ENCODE measurements around the gene ZNHIT1.
"Not testable (repeated sequence)": the region's sequence is repeated elsewhere in the genome, so short reads cannot be mapped to it uniquely, and the experiment has no call there.

ZNHIT1 gene

GRCh38 chr7:101195884-101196283, 22.1 kb upstream of the ZNHIT1 start:
- no peak for DNase-seq (ENCODE audit: insufficient read length, low spot score)
- TF ChIP-seq CTCF (IDR thresholded peaks at IDR 0.05; ENCODE audit: insufficient read depth, missing control alignments) = no peak
- FAIRE-seq = no peak

GRCh38 chr7:101197991-101198390, 20.0 kb upstream of the ZNHIT1 start:
- DNase-seq (ENCODE audit: insufficient read length, low spot score) (no peak), FAIRE-seq (no peak)
- TF ChIP-seq CTCF (IDR thresholded peaks at IDR 0.05; ENCODE audit: insufficient read depth, missing control alignments) = no peak

GRCh38 chr7:101198476-101198875, 19.5 kb upstream of the ZNHIT1 start:
- no peak for DNase-seq (ENCODE audit: insufficient read length, low spot score)

GRCh38 chr7:101199522-101199921, 18.4 kb upstream of the ZNHIT1 start:
- DNase-seq (ENCODE audit: insufficient read length, low spot score) = not testable (repeated sequence)

More at GRCh38 chr7:101198476-101198875, 19.5 kb upstream of the ZNHIT1 start:
- FAIRE-seq = no peak
- no peak for TF ChIP-seq CTCF (IDR thresholded peaks at IDR 0.05; ENCODE audit: insufficient read depth, missing control alignments)

DNA sequence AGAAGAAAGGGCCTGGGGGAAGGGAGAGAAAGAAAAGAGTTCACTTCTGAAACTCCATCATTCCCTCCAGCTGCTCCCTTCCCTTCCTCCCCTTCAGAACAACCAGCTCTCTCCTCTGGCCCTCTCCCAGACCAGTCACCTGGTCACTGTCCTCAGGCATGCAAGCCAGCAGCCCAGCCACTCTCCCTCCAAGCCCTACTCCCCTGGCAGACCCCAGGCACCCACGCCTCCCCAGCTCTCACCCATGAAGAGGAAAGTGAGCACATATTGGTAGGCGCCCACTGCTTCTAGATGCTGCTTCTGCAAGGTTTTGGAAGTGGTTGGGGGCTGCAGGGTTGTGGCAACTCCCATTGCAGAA, 17.5 kb upstream of the ZNHIT1 start:
- TF ChIP-seq CTCF (IDR thresholded peaks at IDR 0.05; ENCODE audit: insufficient read depth, missing control alignments) = no peak
- no peak for FAIRE-seq

More at GRCh38 chr7:101199522-101199921, 18.4 kb upstream of the ZNHIT1 start:
- FAIRE-seq = not testable (repeated sequence)

GRCh38 chr7:101200862-101201599, 16.9 kb upstream of the ZNHIT1 start, which contains the start of gene MOGAT3:
Gene MOGAT3 (minus strand): TSS chr7:101201036. CDS start chr7:101200854, 182 bp downstream.
- DNase-seq (ENCODE audit: insufficient read length, low spot score) (no peak), FAIRE-seq (no peak)
- TF ChIP-seq CTCF (IDR thresholded peaks at IDR 0.05; ENCODE audit: insufficient read depth, missing control alignments) = no peak

More for the DNA sequence above, 17.5 kb upstream of the ZNHIT1 start:
- DNase-seq (ENCODE audit: insufficient read length, low spot score) = no peak

DNA sequence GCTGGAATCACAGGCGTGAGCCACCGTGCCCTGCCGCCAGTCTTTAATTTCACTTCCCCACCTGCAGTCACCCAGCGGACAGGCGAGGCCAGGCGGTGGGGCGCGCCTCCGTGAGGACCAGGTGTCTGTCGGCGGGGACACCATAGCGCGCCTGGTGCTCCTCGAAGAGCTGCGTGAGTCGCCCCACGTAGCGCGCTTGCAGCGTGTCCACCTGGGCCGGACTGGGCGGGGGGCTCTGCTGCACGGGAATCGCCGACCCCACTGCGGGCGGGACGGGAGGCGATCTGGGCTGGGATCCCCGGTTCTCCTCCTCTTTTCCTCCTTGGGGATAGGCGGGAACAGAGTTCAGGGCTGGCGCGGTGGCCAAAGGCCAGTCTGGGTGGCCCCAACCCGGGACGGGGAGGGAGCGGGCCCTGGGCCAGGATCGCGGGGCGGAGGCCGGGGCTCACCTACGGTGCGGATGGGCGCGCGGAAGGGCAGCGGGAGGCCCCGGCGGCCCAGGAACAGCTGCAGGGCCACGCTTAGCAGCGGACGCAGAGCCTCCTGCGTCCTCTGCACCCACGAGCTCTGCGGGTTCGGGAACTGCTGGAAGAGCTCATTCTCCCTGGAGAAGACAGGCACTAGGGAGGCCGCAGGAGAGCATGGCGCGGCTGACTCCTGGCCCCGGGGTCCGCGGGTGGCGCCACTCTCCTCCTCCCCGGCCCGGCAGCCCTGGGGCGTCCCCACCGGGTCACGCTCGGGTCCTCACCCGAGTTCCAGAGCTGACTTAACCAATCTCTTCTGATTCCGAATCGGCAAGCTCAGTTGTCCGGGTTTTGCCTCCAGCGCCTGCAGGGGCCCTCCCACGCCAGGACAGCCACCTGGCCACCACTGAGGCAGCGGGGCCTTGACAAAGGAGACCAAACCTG, 16.0 kb upstream of the ZNHIT1 start:
- FAIRE-seq = no peak
- DNase-seq (ENCODE audit: insufficient read length, low spot score) = no peak
- no peak for TF ChIP-seq CTCF (IDR thresholded peaks at IDR 0.05; ENCODE audit: insufficient read depth, missing control alignments)
